Smooth muscle cell (in vitro differentiated cells): ENCODE results near the gene DAB1. TPM values are rescaled to one million over a fixed set of nuclear protein-coding genes. Genes with fewer than 3 reads are reported as not detected.

Source experiments
- DNase-seq: peaks from one replicate; lab custom pipeline; 2025; ENCODE audit not compliant: unreplicated experiment; lab: John Stamatoyannopoulos, UW
- H2AFZ ChIP-seq: fragments of 200-600 bp; sonication (generic); 2 replicates; pipeline ENCODE4 v1.6.0; 2016; ENCODE audit warnings: antibody characterized with exemption, low read depth, mild to moderate bottlenecking
- H3F3A ChIP-seq: fragments of 200-600 bp; sonication (generic); 2 replicates; pipeline ENCODE4 v1.6.0; 2017; ENCODE audit warnings: antibody characterized with exemption, low read depth
- H3K27ac ChIP-seq: fragments of 200-600 bp; sonication (generic); 2 replicates; pipeline ENCODE4 v1.5.1; 2016; ENCODE audit warnings: low read depth, mild to moderate bottlenecking
- H3K27me3 ChIP-seq: fragments of 200-600 bp; sonication (generic); 2 replicates; pipeline ENCODE4 v1.6.1; 2016; ENCODE audit warnings: low read depth, mild to moderate bottlenecking
- H3K36me3 ChIP-seq: fragments of 200-600 bp; sonication (generic); 2 replicates; pipeline ENCODE4 v1.5.1; 2016; ENCODE audit warnings: low read depth
- H3K4me1 ChIP-seq: fragments of 200-600 bp; sonication (generic); 2 replicates; pipeline ENCODE4 v1.5.1; 2016; ENCODE audit warnings: low read depth
- H3K4me2 ChIP-seq: fragments of 200-600 bp; sonication (generic); 2 replicates; pipeline ENCODE4 v1.6.0; 2016; ENCODE audit warnings: mild to moderate bottlenecking
- H3K4me3 ChIP-seq: fragments of 200-600 bp; sonication (generic); 2 replicates; pipeline ENCODE4 v1.5.1; 2016; ENCODE audit warnings: mild to moderate bottlenecking
- H3K79me2 ChIP-seq: fragments of 200-600 bp; sonication (generic); 2 replicates; pipeline ENCODE4 v1.6.0; 2016; ENCODE audit warnings: low read depth, mild to moderate bottlenecking
- H3K9ac ChIP-seq: fragments of 200-600 bp; sonication (generic); 2 replicates; pipeline ENCODE4 v1.6.0; 2016; ENCODE audit warnings: low read depth
- H3K9me3 ChIP-seq: fragments of 200-600 bp; sonication (generic); replicated peaks from 2 replicates; pipeline ENCODE4 v1.5.1; 2016; ENCODE audit warnings: low read depth
- H4K20me1 ChIP-seq: fragments of 200-600 bp; sonication (generic); 2 replicates; pipeline ENCODE4 v1.6.0; 2016; ENCODE audit warnings: low read depth
- whole genome bisulfite sequencing: methylation state at CpG from one replicate; pipeline ENCODE4 v1.1.7; 2016; ENCODE audit warnings: low lambda C conversion rate; 5-methylcytosine and 5-hydroxymethylcytosine counted together
- polyA plus RNA-seq: library from polyadenylated mRNA; unstranded; fragments of >200 nt; fragmentation: Nextera tagmentation; extraction: Ambion mirVana; gene quantifications from 2 replicates; pipeline ENCODE4 v1.2.1, GENCODE V29; 2016
- total RNA-seq: library from RNA; depleted of rRNA; stranded (reverse); fragments of >200 nt; gene quantifications from 2 replicates; pipeline ENCODE4 v1.2.3, GENCODE V29; 2014
- TF ChIP-seq, protein P1 (sequence below): fragments of 200-600 bp; sonication (generic); IDR thresholded peaks from 2 replicates; pipeline ENCODE4 v1.5.1; 2017; ENCODE audit warnings: borderline replicate concordance, mild to moderate bottlenecking, antibody characterized with exemption; ENCODE audit not compliant: insufficient read depth, poor library complexity, severe bottlenecking

The DAB1 gene
- total and polyA plus RNA-seq, 2 experiments from 2014 or later, result 0.22 to 0.30 TPM

DNA sequence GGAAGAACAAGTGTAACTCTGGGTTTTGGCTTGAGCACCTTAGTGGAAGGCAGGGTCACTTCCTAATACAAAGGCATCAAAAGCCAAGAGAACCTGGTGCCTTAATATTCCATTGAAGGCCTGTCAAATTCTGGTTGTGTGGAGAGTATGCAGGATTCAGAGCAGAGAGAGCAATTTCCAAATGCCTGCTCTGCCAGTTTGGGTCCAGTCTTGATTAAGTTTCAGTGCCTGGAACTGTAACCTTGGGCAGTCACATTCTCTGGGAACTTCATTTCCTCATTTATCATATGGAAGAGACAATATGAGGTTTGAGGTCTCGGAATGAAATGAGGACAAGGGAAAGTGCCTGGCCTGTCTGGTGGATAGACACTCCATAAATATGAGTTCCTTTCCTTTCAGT, 260.1 kb downstream of the DAB1 start:
- Histone ChIP-seq H3K4me3 (no peak overlapping the region), H3K36me3 (no peaks in the 10 kb centered on the region), H3K27me3 (no peaks in the 10 kb centered on the region), H3F3A (no peaks in the 10 kb centered on the region), H3K79me2 (no peaks in the 10 kb centered on the region), H4K20me1 (no peaks in the 10 kb centered on the region), H3K4me2 (no peak overlapping the region), H3K27ac (no peak overlapping the region), H2AFZ (no peak overlapping the region), H3K9me3 (no peaks in the 10 kb centered on the region), H3K9ac (no peak overlapping the region), H3K4me1 (no peaks in the 10 kb centered on the region)
- no peak for DNase-seq
- TF ChIP-seq, protein P1, sequence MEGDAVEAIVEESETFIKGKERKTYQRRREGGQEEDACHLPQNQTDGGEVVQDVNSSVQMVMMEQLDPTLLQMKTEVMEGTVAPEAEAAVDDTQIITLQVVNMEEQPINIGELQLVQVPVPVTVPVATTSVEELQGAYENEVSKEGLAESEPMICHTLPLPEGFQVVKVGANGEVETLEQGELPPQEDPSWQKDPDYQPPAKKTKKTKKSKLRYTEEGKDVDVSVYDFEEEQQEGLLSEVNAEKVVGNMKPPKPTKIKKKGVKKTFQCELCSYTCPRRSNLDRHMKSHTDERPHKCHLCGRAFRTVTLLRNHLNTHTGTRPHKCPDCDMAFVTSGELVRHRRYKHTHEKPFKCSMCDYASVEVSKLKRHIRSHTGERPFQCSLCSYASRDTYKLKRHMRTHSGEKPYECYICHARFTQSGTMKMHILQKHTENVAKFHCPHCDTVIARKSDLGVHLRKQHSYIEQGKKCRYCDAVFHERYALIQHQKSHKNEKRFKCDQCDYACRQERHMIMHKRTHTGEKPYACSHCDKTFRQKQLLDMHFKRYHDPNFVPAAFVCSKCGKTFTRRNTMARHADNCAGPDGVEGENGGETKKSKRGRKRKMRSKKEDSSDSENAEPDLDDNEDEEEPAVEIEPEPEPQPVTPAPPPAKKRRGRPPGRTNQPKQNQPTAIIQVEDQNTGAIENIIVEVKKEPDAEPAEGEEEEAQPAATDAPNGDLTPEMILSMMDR, result no peak
- WGBS, result 86% methylated on average over 1 of the region's 1 CpG

DNA sequence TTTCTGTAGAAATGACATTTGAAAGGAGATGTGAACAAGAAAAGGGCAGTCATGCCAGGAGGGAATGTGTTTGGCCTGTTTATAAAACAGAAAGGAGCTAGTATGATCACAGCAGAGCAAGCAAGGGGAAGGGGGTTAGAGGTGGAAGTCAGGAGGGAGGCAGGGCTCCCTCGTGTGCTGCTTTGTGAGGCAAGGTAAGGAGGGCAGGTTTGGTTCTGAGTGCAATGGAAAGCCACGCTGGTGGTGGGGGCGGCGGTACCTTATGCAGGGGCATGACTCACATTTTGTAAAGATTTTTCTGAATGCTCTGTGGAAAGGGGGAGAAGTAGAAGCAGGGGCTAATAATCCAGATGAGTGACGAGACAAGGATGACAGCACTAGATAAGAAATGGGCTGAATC, 260.5 kb downstream of the DAB1 start:
- TF ChIP-seq, protein P1, result no peak
- Histone ChIP-seq H3K9me3 (no peaks in the 10 kb centered on the region), H3K79me2 (no peaks in the 10 kb centered on the region), H4K20me1 (no peaks in the 10 kb centered on the region), H2AFZ (no peak overlapping the region), H3K27me3 (no peaks in the 10 kb centered on the region), H3K4me2 (no peak overlapping the region), H3K4me1 (peaks cover 3% of the 10 kb centered on the region), H3K9ac (no peak overlapping the region), H3K4me3 (no peak overlapping the region), H3K36me3 (no peaks in the 10 kb centered on the region), H3K27ac (no peak overlapping the region), H3F3A (no peaks in the 10 kb centered on the region)
- WGBS, result 71% methylated on average over 5 of the region's 5 CpGs
- no peak for DNase-seq

DNA sequence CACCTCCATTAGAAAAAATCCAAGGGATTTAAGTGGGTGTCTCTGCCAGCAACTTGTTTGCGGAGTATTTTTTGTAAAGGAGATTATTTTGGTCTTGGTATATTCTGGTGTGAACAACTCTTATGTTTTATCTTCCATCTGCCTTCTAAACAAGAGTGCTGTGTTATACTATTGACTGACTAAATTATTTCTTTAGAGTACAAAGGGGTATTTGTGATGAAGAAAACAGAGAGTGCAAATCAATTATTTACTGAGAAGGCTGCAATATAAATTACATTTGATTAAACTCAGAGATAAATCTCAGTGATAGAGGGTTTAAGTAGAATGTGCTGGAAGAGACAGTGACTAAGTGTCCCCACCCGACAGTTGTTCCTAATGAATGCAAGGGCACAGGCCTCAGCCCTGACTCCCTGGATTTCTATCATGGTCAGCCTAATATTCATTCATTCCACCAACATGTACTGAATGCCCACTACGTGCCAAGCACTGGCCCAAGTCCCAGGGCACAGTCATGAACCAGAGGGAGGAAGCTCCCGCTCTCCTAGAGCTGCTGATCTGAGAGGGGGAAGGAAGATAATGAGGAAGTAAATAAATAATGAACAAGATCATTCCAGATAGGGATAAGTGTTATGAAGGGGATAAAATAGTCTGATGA, 261.1 kb downstream of the DAB1 start:
- H3K36me3 ChIP-seq, result no peaks in the 10 kb centered on the region
- no peak overlapping the region for H3K4me2 ChIP-seq
- no peak overlapping the region for H3K4me3 ChIP-seq
- no peaks in the 10 kb centered on the region for H3K9me3 ChIP-seq
- H3K4me1 ChIP-seq, result peaks cover 4% of the 10 kb centered on the region
- no peaks in the 10 kb centered on the region for H3K27me3 ChIP-seq
- H3F3A ChIP-seq, result no peaks in the 10 kb centered on the region
- 86% methylated on average over 4 of the region's 4 CpGs for WGBS
- DNase-seq, result no peak
- no peaks in the 10 kb centered on the region for H4K20me1 ChIP-seq
- no peak overlapping the region for H3K9ac ChIP-seq
- H2AFZ ChIP-seq, result no peak overlapping the region
- H3K79me2 ChIP-seq, result no peaks in the 10 kb centered on the region
- H3K27ac ChIP-seq, result no peak overlapping the region
- TF ChIP-seq, protein P1, result no peak

DNA sequence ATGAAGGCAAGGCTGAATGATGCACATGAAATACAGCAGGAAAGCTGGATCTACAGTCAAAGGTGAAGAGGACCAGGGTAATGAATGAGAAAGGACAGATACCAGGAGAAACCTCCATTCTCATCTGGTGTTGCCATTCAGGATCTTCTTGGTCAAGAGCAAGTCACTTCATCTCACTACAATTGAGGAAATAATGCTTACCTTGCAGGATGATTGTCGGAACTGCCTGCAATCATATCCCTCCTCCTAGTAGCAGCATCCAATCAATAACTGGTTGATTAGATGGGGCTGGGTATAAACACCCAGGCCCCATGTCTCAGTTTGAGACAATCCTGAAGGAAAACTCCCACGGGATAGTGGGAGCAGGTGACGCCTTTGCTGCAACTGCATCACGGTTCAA, 263.3 kb downstream of the DAB1 start:
- Histone ChIP-seq H3F3A (no peaks in the 10 kb centered on the region), H3K27me3 (no peaks in the 10 kb centered on the region), H3K79me2 (no peaks in the 10 kb centered on the region), H3K36me3 (no peaks in the 10 kb centered on the region), H3K4me2 (no peak overlapping the region), H3K27ac (no peak overlapping the region), H3K4me3 (no peak overlapping the region), H2AFZ (no peak overlapping the region), H3K9me3 (no peaks in the 10 kb centered on the region), H3K9ac (no peak overlapping the region), H4K20me1 (no peaks in the 10 kb centered on the region), H3K4me1 (peaks cover 9% of the 10 kb centered on the region)
- TF ChIP-seq, protein P1, result no peak
- 92% methylated on average over 4 of the region's 4 CpGs for WGBS
- no peak for DNase-seq
